Limb (tissue), 2 donors: ENCODE data around the gene SMIM22.

Source experiments
- DNase-seq, 2 donors: peaks; one replicate each; pipeline ENCODE4 v3.0.0-alpha.2; 2016; ENCODE audit errors: extremely low spot score in 2 of 2

The SMIM22 gene

DNA sequence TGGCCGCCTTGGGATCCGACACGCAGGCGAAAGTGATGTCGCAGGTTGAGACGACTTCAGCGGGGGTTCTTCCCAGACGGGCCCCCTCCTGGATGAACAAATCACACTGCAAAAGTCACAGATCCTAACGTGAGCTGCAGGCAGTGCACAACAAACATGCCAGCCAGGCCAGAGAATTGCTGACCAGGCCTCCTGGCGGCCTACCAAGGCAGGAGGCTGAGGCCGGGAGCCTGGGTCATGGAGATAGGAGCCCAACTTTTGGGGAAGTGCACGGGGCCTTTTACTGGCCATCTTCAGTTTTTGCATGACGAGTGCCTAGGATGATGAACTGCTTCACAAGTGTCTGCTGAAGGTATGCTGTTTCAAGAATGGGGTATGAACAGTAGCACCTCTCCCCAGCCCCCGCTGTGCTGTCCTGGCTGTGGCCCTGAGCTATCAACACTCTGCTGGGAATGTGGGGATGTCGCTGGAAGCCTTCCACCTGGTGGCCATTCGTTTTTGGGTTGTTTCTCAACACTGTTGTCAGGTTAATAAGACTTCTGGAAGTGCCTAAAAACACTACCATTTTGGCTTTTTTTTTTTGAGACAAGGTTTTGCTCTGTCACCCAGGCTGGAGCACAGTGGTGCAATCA lies 19.5 kb downstream of the SMIM22 start:
- no peak for DNase-seq

DNA sequence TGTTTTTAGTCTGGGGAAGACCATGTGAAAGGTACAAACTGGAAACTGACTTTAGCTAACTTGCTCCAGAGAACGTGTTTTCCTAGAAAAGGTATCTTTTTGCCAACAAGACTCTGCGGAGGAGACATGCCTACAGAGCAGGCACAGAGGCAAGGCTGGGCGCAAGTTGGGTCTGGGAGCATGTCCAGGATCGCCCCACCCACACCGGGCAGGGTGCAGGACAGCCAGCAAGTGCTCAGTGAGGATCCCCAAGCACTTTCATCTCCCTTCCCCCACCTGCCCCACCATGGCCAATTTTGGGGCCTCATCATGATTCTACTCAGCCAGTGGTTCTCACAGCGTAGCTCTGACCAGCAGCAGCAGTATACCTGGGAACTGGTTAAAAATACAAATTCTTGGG lies 25.5 kb downstream of the SMIM22 start:
- no peak for DNase-seq

DNA sequence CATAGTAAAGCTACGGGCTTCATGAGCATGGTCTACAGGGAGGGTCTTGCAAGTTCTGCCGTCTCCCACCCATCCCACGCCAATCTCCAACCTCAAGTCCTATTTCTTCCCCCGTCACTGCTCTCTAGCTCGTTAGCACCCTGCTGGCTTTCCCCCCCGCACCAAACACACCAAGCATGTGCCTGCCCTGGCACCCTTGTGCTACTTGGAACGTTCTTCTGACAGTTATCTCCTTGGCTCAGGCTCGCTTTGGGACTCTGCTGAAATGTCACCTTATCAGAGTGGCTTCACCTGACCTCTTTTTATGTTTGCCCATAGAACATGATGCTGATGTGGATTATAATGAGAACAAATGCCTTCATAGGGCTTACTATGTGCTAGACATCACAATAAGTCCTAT lies 30.0 kb downstream of the SMIM22 start:
- no peak for DNase-seq

DNA sequence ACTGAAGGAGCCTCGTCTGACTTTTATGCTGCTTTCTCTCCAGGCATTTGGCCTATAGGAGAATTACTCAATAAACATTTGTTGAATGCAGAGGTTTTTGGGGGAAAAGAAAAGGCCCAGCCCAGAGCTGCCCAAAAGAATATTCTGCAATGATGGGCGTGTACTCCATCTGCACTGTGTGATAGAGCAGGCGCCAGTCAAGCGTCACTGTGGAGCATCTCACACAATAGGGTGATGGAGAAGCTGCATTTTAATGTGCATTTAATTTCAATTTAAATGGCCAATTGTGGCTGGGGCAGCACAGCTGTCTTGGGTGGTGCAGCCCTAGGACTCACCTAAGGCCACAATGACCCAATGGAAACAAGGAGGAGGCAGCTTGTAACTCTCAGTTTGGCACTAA lies 31.4 kb downstream of the SMIM22 start:
- no peak for DNase-seq

DNA sequence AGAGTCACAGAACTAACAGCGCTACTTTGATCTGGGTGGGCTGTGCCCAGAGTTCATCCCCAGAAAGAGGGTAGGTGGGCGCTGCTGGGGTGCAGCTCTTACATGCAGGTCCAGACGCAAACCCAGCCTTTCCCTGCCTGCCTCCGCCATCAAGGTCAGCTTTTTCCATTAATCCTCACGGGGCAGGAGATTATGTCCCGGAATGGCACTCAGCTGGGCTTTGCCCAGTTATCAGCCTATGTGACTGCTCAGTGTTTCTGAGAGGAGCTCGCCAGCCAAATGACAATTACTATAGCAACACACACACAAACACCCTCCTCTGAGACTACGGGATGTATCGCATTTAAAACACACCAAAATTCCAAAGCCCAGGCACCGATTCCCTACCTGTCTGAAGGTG lies 31.8 kb downstream of the SMIM22 start:
- no peak for DNase-seq

DNA sequence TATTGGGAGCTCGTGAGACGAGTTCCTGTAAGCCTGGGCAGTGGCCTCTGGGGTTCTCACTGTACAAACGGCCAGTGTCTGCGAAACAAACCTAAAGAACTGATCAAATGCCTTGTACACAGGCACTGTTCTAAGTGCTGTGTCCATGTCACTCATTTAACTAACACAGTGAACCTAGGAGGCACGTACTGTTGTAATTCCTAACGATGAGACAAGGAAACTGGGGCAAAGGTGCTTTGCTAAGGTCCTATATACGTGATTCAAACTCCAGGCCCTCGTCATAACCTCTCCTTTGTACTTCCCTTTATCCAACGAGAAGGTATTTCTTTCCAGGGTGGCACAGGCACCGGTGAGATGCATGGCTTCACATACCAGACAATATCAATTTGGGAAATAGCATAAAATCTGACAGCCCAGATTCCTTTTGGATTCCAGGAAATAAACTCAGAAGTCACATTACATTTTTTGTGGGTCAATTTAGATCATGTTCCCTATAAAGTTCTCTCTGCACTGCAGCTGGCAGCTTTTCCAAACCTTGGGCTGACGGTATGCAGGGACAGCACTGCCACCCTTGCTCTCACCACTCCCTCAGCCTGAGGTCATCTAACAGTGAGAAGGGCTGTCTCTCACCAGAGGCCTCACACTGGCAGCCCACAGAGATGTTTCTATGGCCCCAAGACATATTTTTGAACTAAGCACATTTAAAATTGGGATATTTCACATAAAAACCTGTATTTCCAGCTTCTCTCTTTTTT lies 33.6 kb downstream of the SMIM22 start:
- no peak for DNase-seq

DNA sequence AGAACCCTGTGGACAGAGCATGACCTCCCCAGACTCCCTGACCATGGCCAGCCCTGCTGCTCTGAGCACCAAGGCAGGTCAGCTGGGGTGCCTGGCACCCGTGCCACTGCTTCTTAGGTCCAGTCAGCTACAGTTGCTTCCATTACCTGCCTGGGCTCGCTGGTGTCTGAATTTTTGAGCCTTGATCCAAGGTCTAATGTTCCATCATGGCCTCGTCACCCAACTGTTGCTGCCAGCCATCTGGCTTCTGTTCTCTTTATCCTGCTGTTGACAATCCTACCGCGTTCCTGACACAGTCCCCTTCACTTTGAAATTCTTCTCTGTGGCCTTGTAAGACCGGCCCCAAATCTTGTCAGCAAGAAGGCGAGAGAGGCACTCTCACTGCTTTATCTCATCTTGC lies 35.2 kb downstream of the SMIM22 start:
- DNase-seq = no peak

DNA sequence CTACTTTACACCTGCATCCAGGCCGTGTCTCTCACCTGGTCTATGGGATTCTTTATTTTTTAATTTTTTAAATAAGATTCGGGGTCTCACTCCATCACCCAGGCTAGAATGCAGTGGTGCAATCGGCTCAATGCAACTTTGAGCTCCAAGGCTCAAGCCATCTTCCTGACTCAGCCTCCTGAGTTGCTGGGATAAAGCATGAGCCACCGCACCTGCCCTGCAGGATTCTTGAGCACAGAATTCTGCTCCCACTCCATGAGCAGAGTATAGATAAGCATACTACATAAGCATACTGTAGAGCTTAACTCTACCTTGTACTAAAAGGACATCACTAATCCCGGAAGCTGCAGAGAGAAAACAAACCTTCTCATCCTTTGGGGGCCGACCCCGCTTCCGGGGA lies 36.4 kb downstream of the SMIM22 start:
- no peak for DNase-seq

DNA sequence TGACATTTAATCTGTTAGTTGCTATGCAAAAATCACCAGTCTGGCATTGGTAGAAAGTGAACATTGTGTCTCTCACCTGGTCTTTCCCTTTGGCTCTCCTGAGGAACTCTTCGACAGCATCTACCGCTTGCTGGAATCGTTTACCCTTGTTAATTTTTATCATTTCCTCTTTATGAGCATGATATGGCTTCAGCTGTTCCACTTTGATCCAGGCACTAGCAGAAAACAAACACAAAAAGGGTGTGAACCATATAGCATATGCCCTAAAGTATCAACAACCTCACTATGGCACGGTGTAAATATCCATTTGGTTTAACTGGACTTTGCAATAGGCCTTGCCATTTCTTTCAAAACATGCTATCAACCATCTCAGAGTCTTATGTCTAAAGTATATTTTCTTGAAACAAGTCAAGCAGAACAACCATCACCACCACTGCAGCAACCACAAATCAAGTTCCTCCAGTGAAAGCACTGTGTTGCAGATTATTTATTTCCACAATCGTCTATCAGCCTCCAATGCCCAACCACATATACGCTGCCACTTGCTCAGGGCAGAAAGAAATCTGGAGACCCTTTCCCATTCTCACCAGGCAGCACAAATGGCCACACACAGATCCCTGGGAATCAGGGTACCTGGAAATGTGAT lies 37.7 kb downstream of the SMIM22 start:
- no peak for DNase-seq

DNA sequence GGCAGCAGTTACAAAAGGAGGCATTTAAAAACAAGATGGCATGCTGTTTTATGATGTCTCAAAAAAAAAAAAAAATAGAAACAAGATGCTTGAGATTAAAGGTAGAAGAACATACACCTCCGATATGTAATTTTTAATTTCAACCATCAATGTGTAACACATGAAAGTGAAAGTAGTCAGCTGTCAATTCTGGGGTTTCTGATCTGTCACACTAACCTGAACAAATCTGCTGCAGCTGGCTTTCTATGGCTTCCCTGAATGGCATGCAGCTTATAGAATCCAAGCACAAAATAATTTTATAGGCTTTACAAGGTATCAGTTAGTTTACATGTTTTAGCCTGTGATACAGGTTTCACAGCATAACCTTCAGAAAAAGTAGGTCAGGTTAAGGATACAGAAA lies 38.4 kb downstream of the SMIM22 start:
- DNase-seq = no peak

DNA sequence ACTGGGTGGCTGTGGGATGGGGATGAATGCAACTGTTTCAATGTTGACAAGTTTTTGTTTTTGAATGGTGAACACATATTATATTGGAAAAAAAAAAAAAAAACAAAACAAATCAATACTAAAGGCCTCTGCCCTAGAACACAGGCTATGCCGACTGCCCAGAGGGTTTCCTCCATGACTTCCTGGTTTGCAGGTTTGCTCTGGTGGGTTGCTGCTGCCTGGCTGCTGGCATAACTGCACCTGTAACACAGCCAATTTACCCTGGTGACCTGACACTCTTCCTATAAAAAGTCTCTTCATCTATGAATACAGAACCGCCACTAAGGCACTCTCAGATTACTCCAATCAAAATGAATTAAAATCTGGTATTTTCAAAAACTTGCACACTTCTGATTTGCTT lies 41.6 kb downstream of the SMIM22 start:
- DNase-seq = no peak

DNA sequence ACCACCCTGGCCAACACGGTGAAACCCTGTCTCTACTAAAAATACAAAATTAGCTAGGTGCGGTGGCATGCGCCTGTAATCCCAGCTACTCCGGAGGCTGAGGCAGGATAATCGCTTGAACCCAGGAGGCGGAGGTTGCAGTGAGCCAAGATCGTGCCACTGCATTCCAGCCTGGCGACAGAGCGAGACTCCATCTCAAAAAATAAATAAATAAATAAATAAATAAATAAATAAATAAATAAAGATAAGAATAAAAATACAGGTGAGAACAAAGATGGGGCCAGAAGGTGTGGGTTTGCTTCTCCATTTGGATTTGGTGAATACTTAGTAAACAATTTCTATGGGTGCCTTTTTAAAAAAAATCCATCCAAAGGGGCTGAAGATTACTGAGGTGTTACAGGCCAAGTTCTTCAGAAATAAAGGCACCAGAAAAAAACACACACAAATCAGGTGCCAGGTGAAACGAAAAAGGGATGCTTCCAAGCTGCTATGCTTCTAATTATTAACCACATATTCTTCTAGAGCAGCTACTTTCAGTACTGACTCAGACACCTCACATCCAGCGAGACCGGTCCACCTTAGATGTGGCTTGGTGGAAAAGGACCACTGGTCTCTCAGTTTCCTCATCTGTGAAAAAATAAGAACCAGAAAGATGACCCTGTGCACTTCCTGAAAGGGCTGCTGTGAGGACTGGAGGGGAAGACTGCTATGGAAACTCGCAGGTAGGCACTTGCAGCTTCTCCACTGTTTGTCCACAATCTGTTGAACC lies 42.7 kb downstream of the SMIM22 start:
- no peak for DNase-seq

DNA sequence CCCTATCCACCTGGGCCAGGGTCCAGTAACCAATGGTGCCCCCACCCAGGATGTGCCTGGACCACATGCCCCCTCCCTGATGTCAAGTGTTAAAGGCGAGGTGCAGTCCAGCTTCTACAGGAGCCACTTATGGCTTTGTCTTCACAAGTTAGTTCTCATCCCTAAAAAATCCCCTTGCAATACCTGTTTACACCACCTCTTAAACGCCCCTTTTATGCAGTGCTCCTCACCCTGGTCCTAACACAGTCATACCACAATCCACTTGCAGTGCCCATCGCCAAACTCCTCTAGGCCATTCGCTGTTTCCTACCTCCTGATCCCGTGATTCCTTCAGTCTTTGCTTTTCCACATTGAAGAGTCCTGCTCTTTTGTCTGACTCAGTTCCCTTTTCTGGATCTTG lies 44.8 kb downstream of the SMIM22 start:
- DNase-seq = no peak

DNA sequence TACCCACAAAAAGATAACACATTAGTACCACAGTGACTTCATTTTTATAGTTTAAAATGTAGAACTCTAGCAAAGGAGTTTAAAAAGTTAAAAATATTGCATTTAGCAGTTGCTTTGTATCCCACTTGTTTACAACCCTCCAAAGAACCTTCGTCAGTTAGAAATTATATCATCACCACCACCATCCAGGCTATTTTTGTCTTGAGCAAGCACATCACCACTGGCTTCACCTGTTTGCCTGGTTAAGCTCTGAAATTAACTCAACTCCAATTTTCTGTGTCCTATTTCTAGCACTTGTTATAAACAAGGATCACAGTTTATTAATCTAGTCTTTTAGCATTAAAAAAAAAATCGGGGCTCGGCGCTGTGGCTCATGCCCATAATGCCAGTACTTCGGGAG lies 45.8 kb downstream of the SMIM22 start:
- no peak for DNase-seq
